Retinal pigment epithelial cell (primary cell): ENCODE measurements around the gene KLKB1.
"Not testable (repeated sequence)": the region's sequence is repeated elsewhere in the genome, so short reads cannot be mapped to it uniquely, and the experiment has no call there.

Experiments
- DNase-seq: peaks from one replicate; pipeline ENCODE4 v3.0.0-alpha.2; 2010; ENCODE audit warnings: low read depth
- H3K4me3 ChIP-seq: 2 replicates; pipeline ENCODE4 v1.5.1; 2011; ENCODE audit warnings: mild to moderate bottlenecking, low read length, control low read depth, moderate library complexity
- CTCF ChIP-seq: conservative IDR thresholded peaks from 2 replicates; pipeline ENCODE4 v1.5.1; 2011; ENCODE audit warnings: low read depth, low read length, control low read depth, inconsistent platforms

KLKB1 gene

GRCh38 chr4:186250760-186251159 is 23.5 kb downstream of the KLKB1 start:
- TF ChIP-seq CTCF: no peak
- no peak for DNase-seq

GRCh38 chr4:186255122-186255521 is 27.8 kb downstream of the KLKB1 start:
- no peak for DNase-seq
- TF ChIP-seq CTCF: no peak
- no peak overlapping the region for H3K4me3 ChIP-seq

More at GRCh38 chr4:186250760-186251159, 23.5 kb downstream of the KLKB1 start:
- H3K4me3 ChIP-seq: no peak overlapping the region

GRCh38 chr4:186258216-186258811 is 31.0 kb downstream of the KLKB1 start:
- H3K4me3 ChIP-seq: no peak overlapping the region
- DNase-seq: no peak
- no peak for TF ChIP-seq CTCF

- H3K4me3 ChIP-seq: no peak overlapping the region
- TF ChIP-seq CTCF: no peak
- DNase-seq: no peak
Observed at GRCh38 chr4:186260117-186260503, 32.8 kb downstream of the KLKB1 start.

GRCh38 chr4:186260504-186261448 is 33.5 kb downstream of the KLKB1 start:
- no peak for TF ChIP-seq CTCF
- H3K4me3 ChIP-seq: no peak overlapping the region
- no peak for DNase-seq

- no peak for DNase-seq
- H3K4me3 ChIP-seq: no peak overlapping the region
- no peak for TF ChIP-seq CTCF
Observed at GRCh38 chr4:186264660-186265059, 37.4 kb downstream of the KLKB1 start.

- not testable (repeated sequence) for DNase-seq, H3K4me3 ChIP-seq
Observed at GRCh38 chr4:186265250-186265649, 37.9 kb downstream of the KLKB1 start.
